ENCODE results near the gene TRIM25. TPM values are rescaled to one million over a fixed set of nuclear protein-coding genes. Genes with fewer than 3 reads are reported as not detected.

TRIM25 gene, protein sequence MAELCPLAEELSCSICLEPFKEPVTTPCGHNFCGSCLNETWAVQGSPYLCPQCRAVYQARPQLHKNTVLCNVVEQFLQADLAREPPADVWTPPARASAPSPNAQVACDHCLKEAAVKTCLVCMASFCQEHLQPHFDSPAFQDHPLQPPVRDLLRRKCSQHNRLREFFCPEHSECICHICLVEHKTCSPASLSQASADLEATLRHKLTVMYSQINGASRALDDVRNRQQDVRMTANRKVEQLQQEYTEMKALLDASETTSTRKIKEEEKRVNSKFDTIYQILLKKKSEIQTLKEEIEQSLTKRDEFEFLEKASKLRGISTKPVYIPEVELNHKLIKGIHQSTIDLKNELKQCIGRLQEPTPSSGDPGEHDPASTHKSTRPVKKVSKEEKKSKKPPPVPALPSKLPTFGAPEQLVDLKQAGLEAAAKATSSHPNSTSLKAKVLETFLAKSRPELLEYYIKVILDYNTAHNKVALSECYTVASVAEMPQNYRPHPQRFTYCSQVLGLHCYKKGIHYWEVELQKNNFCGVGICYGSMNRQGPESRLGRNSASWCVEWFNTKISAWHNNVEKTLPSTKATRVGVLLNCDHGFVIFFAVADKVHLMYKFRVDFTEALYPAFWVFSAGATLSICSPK
- total RNA-seq (10 to 100 TPM; 23.6 to 57.6 (median 45.9) TPM), polyA plus RNA-seq (10 to 100 TPM; 12.5 to 71.7 TPM)
- long read RNA-seq, donor 1, full-length matches to known transcripts: 1 of 15 reads
- long read RNA-seq, donor 1, partial matches to known transcripts: 4 of 15 reads
- long read RNA-seq, donor 1, other reads (novel, unspliced or antisense): 10 of 15 reads
- long read RNA-seq, donor 2, full-length matches to known transcripts: 1 of 1 reads
- long read RNA-seq, donor 2, partial matches to known transcripts: 0 of 1 reads
- long read RNA-seq, donor 2, other reads (novel, unspliced or antisense): 0 of 1 reads
- long read RNA-seq, donor 3, full-length matches to known transcripts: 3 of 31 reads
- long read RNA-seq, donor 3, partial matches to known transcripts: 5 of 31 reads
- long read RNA-seq, donor 3, other reads (novel, unspliced or antisense): 23 of 31 reads

DNA sequence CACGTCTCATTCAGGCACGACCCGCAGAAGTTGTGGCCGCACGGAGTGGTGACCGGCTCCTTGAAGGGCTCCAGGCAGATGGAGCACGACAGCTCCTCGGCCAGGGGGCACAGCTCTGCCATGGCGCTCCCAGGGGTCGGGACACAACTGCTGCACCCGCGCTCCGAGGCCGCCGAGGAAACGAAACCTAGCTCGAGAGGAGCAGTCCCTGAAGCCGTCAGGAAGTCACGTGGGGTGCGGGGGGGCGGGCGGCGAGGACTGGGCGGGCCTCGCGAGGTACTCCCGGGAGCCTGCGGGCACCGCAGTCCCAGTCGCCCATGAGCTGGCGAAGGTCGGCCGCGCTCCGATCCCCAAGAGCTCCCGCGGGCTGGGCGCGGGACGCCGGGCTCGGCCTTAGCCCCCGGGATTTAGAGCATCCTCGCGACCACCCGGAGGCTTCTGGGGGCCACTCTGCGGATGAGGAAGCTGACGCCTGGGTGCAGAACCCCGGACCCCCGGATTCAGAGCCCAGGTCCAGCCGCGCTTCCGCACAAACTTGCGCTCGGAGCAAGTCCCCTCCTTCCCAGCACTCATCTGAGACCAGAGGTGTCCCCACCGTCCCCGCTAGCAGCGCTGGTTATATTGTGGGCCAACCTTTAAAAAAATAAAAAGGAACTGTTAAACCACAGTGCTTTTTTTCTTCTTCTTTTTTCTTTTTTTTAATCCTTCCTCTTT, at the start of gene TRIM25:
TRIM25 (minus strand) TSS at position 183 of the 714 bp plus-strand sequence; CDS start at position 122, 61 bp downstream.
- WGBS, 3 donors: 0 to 1% (median 1%) methylated on average over 47 to 58 of the region's 58 CpGs
- TF ChIP-seq EP300 (IDR thresholded peaks at IDR 0.05) (no peak), POLR2A (IDR thresholded peaks at IDR 0.05) (peak; percentile 93)
- TF ChIP-seq, protein P1, sequence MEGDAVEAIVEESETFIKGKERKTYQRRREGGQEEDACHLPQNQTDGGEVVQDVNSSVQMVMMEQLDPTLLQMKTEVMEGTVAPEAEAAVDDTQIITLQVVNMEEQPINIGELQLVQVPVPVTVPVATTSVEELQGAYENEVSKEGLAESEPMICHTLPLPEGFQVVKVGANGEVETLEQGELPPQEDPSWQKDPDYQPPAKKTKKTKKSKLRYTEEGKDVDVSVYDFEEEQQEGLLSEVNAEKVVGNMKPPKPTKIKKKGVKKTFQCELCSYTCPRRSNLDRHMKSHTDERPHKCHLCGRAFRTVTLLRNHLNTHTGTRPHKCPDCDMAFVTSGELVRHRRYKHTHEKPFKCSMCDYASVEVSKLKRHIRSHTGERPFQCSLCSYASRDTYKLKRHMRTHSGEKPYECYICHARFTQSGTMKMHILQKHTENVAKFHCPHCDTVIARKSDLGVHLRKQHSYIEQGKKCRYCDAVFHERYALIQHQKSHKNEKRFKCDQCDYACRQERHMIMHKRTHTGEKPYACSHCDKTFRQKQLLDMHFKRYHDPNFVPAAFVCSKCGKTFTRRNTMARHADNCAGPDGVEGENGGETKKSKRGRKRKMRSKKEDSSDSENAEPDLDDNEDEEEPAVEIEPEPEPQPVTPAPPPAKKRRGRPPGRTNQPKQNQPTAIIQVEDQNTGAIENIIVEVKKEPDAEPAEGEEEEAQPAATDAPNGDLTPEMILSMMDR (IDR thresholded peaks at IDR 0.05): no peak
- peaks cover 12% of the 10 kb centered on the region for H3K4me1 ChIP-seq (ENCODE audit: insufficient read depth)
- H3K36me3 ChIP-seq: no peaks in the 10 kb centered on the region
- intact Hi-C loops (cut with DNase I): loop anchor here in 1 of 4 donors (5.0 kb wide), 1 partner anchor 82 kb away; the partner anchor contains the start of genes C17orf67 and DGKE
- peak; percentile 85 to 90 (median 89) for DNase-seq
- peak within 1 kb of the TSS; percentile 9 to 75 for H3K27ac ChIP-seq
- peak within 1 kb of the TSS; percentile 91 for H3K4me3 ChIP-seq
- H3K27me3 ChIP-seq: no peaks in the 10 kb centered on the region
- no peaks in the 10 kb centered on the region for H3K9me3 ChIP-seq

DNA sequence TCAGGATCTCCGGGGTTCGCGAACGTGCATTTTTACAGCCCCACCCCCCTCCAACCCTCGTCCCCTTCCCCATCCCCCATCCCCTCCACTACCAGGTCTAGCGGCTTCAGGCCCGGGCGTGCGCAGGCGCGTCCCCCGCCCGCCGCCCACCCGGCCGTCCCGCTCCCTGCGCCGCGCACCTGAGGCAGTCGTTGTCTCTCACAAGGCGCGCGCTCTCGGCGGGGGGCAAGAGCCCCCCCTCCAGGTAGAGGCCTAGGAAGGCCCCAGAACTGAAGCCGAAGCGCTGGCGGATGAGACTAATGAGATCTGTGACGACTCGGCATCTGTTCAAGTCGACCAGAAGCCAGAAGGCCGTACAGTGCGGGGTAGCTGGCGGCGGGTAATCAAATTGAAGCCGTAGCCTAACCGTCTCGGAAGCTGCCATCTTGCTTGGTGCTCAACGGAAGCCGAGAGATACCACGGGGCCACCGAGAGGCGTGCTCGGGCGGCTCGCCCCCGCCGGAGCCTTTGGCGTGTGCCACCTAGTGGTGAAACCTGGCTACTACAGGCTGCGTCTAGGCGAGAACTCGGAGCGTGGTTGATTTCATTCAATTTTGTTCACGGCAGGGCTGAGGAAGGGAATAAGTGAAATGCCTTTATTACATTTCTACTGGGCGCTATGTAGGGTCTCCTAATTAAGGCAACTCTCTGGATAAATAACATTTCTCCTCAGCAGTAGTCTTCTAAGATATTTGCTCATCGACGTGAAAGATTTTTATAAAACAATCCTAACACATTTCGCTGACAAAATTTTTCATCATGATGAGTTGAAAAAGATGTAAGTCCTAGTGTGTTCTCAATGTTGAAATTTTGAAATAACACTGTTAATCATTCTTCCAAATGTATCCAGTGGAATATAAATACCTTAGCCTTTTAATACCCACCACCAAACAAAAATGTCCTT, 47.0 kb upstream of the TRIM25 start, which contains the start of gene COIL:
COIL (minus strand) TSS at position 455 of the 943 bp plus-strand sequence; CDS start at position 424, 31 bp downstream.
- peak within 1 kb of the TSS; percentile 87 for H3K4me3 ChIP-seq
- TF ChIP-seq, protein P1 (IDR thresholded peaks at IDR 0.05): peak; percentile 97 to 100 (median 97)
- TF ChIP-seq EP300 (IDR thresholded peaks at IDR 0.05) (no peak), POLR2A (IDR thresholded peaks at IDR 0.05) (peak; percentile 31)
- intact Hi-C loops (cut with DNase I): no loop called here

DNA sequence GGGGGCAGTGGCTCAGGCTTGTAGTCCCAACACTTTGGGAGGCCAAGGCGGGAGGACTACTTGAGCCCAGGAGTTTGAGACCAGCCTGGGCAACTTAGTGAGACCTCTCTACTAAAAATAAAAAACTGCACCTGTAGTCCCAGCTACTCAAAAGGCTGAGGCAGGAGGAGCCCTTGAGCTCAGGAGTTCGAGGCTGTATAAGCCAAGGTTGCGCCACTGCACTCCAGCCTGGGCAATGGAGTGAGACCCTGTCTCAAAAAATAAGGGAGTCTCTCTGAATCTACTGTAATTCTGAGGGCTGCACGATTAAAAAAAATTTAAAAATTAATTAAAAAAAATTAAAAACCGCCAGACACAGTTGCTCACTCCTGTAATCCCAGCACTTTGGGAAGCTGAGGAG, 43.1 kb upstream of the TRIM25 start:
- no peaks in the 10 kb centered on the region for H3K9me3 ChIP-seq
- H3K36me3 ChIP-seq: no peaks in the 10 kb centered on the region
- no peak overlapping the region for H3K27ac ChIP-seq
- H3K4me1 ChIP-seq (ENCODE audit: insufficient read depth): peaks cover 6% of the 10 kb centered on the region
- H3K27me3 ChIP-seq: no peaks in the 10 kb centered on the region
- H3K4me3 ChIP-seq: no peak overlapping the region
- intact Hi-C loops (cut with DNase I): loop anchor here in 1 of 4 donors (5.0 kb wide), 1 partner anchor 60 kb away; no protein-coding TSS in a partner anchor
- TF ChIP-seq POLR2A (IDR thresholded peaks at IDR 0.05): no peak
- TF ChIP-seq, protein P1 (IDR thresholded peaks at IDR 0.05): no peak
- TF ChIP-seq EP300 (IDR thresholded peaks at IDR 0.05): no peak
- no peak for DNase-seq
- 93 to 96% (median 96%) methylated on average over 5 of the region's 5 CpGs for WGBS, 3 donors

More for the DNA sequence above, 47.0 kb upstream of the TRIM25 start, which contains the start of gene COIL:
- H3K4me1 ChIP-seq (ENCODE audit: insufficient read depth): peaks cover 6% of the 10 kb centered on the region
- peak; percentile 87 to 95 (median 92) for DNase-seq
- 2 to 3% (median 3%) methylated on average over 58 to 59 of the region's 59 CpGs for WGBS, 3 donors
- H3K27me3 ChIP-seq: no peaks in the 10 kb centered on the region
- no peaks in the 10 kb centered on the region for H3K9me3 ChIP-seq
- peak within 1 kb of the TSS; percentile 78 to 82 for H3K27ac ChIP-seq
- H3K36me3 ChIP-seq: no peaks in the 10 kb centered on the region

Data from ovary (tissue), 10 donors.